ENCODE results near the gene C1S.
A peak's percentile ranks its signal among the peaks of the same experiment; 100 is the strongest.

The C1S gene

DNA sequence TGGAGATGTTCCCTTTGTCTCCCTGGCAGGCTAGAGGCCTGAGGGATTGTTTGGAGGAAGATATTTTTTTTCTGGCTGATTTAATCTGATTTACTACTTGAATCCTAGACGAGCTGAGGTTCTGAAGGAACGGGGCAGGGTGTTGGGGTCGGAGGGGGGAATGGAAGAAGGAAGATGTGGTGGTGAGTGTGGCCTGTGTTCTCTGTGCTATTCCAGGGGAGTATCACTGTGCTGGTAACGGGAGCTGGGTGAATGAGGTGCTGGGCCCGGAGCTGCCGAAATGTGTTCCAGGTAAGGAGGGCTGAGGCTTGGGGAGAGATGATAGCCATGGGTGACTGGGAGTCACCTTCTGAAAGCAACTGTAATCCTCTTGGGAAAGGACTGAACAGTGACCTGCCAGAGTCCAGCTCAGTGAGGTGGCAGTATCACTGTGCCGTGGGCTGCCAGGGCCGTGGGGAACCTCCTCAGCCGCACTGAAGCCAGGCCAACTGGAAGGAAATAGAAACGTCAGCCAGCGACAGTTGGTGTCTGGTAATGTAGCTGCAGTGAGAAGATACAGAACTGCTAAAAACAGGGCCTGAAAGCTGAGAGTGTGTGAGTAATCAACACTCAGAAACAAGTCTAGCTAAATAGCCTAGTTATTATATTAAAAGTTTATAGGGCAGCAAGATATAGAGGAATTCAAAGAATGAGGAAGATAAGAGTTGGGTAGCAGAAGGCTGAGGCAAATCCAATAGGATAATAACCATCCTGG is 7.9 kb downstream of the C1S start:
- H3K4me3 ChIP-seq (ENCODE audit: low read length), result no peak overlapping the region
- TF ChIP-seq, protein P1, sequence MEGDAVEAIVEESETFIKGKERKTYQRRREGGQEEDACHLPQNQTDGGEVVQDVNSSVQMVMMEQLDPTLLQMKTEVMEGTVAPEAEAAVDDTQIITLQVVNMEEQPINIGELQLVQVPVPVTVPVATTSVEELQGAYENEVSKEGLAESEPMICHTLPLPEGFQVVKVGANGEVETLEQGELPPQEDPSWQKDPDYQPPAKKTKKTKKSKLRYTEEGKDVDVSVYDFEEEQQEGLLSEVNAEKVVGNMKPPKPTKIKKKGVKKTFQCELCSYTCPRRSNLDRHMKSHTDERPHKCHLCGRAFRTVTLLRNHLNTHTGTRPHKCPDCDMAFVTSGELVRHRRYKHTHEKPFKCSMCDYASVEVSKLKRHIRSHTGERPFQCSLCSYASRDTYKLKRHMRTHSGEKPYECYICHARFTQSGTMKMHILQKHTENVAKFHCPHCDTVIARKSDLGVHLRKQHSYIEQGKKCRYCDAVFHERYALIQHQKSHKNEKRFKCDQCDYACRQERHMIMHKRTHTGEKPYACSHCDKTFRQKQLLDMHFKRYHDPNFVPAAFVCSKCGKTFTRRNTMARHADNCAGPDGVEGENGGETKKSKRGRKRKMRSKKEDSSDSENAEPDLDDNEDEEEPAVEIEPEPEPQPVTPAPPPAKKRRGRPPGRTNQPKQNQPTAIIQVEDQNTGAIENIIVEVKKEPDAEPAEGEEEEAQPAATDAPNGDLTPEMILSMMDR (IDR thresholded peaks at IDR 0.05; ENCODE audit: insufficient read depth, low read depth, low read length, missing control alignments), result no peak
- DNase-seq (ENCODE audit: low read depth), result peak; percentile 41

DNA sequence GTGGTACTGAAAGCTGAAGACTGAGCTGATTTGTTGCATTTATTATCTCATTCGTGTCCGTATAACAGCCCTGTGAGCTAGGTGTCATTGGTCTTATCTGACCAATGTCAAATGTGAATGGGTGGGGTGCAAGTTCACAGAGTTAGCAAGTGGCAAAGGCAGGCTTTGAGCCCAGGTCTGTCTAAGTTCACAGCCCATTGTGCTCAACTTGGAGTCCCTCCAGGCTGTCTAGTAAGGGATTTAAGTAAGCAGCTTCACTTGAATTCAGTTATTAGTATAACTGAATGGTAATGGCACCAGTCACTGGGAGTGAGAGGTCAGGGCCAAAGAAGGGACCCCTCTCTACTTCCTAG is 8.5 kb downstream of the C1S start:
- H3K4me3 ChIP-seq (ENCODE audit: low read length), result no peak overlapping the region
- TF ChIP-seq, protein P1 (IDR thresholded peaks at IDR 0.05; ENCODE audit: insufficient read depth, low read depth, low read length, missing control alignments), result no peak
- DNase-seq (ENCODE audit: low read depth), result no peak

DNA sequence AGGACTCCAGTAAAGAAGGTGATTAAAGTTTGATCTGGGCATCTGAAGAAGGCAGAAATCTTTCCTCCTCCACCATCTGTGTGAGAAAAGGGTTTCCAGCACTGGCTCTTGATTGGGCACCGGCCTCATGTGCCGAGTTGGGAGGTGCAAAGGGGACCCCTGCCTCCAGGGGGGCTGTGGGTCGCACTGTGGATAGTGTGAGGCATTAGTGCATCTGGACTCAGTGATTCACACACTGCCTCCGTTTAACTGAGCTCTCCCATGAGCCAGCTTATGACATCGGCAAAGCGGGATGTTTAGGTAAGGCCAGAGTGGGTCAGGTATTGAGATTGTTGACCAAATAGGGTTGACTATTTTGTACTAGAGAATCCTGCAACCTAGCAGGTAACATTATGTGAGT is 8.9 kb downstream of the C1S start:
- TF ChIP-seq, protein P1 (IDR thresholded peaks at IDR 0.05; ENCODE audit: insufficient read depth, low read depth, low read length, missing control alignments), result no peak
- DNase-seq (ENCODE audit: low read depth), result no peak
- H3K4me3 ChIP-seq (ENCODE audit: low read length), result no peak overlapping the region

DNA sequence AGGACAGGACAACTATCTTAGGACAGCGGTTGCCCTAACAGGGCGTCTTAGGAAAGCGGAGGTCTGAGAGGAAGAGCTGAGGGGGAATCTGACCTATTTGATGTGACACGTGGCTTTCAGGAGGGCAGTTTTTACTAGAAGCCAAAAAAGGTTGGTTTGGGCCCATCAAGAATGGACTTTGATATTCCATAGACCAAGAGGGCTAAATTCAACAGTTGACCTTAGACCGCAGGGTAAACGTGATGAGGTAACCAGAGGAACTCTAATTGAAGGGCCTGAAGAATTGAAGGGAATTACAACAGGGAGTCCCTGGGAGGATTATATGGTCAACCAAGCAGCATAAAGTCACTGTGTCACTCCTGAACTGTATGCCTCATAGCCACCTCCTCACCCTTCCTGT is 11.5 kb downstream of the C1S start:
- no peak overlapping the region for H3K4me3 ChIP-seq (ENCODE audit: low read length)
- TF ChIP-seq, protein P1 (IDR thresholded peaks at IDR 0.05; ENCODE audit: insufficient read depth, low read depth, low read length, missing control alignments), result no peak
- no peak for DNase-seq (ENCODE audit: low read depth)

DNA sequence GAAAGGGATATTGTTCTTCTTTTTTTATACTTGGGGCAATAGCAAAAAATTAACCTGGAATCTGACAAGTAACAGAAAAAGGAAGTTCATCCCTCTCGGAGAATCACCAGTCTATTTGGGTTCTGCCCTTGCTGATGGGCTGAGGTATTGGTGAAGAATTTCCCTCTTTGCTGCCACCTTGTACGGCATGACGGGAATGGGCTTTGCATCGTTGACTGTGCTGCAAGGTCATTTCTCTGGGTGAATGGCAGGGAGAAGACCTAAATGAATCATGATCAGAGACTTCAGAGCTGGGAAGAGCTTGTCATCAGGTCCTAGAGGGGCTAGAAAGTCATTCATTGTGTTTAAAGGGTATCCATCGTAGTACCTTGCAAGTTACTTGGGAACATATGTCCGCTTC is 12.0 kb downstream of the C1S start:
- no peak overlapping the region for H3K4me3 ChIP-seq (ENCODE audit: low read length)
- no peak for DNase-seq (ENCODE audit: low read depth)
- TF ChIP-seq, protein P1 (IDR thresholded peaks at IDR 0.05; ENCODE audit: insufficient read depth, low read depth, low read length, missing control alignments), result no peak

DNA sequence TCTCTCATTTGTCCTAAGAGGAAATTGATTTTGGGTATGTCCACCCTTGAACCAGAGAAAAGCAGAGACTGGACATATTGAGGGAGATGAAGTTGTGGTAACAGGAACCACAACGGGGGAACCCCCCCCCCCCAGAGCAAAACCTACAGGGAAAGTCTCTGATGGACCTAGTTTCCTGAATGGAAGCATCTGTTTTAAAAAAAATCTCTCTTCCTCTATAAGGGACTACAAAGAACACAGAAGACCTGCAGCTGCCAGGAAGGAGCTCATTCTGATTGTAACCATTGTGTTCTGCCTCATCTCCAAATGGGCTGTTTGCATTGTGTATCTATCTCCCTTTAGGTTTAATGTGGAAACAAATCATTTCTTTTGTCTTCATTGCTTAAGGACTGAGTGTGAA is 13.4 kb downstream of the C1S start:
- no peak for DNase-seq (ENCODE audit: low read depth)
- TF ChIP-seq, protein P1 (IDR thresholded peaks at IDR 0.05; ENCODE audit: insufficient read depth, low read depth, low read length, missing control alignments), result no peak
- H3K4me3 ChIP-seq (ENCODE audit: low read length), result no peak overlapping the region

DNA sequence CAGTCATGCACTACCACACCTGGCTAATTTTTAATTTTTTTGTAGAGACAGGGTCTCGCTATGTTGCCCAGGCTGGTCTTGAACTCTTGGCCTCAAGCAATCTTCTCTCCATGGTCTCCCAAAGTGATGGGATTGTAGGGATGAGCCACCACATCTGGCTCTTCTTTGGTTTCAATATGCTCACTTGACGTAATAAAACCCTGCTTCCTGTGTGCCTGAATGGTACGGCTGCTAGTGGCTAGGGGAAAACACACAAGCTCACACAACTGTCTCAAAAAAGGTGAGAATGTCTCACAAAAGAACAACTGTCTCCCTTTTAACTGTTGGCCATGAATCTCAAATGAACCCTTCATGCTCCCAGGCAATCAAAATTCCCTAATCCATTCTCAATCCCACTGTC is 15.0 kb downstream of the C1S start:
- no peak overlapping the region for H3K4me3 ChIP-seq (ENCODE audit: low read length)
- DNase-seq (ENCODE audit: low read depth), result no peak
- TF ChIP-seq, protein P1 (IDR thresholded peaks at IDR 0.05; ENCODE audit: insufficient read depth, low read depth, low read length, missing control alignments), result no peak

All from epithelial cell of esophagus (primary cell).